Measurements from ENCODE around the gene BIRC5.

DNA sequence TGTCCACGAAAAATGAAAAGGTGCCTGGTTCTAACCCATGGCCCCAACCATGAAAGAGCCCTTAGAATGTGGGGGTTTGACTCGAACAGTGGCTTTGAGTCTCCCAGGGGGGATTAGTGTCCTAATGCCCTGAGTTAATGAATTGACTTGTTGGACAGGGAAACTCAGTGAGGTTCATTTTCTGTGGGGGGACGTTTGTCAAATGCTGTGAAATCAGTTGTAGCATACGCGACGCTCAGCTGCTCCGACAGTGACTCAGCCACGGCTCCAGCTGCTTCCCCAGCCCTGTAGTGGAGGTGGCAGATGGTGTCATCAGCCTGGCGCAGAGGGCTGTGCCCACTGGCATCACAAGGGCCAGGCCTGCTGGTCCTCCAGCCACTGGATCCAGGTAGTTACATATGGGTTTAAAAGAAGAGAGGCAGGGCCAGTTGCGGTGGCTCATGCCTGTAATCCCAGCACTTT is 13.4 kb downstream of the BIRC5 start:
- TF ChIP-seq, protein P1, sequence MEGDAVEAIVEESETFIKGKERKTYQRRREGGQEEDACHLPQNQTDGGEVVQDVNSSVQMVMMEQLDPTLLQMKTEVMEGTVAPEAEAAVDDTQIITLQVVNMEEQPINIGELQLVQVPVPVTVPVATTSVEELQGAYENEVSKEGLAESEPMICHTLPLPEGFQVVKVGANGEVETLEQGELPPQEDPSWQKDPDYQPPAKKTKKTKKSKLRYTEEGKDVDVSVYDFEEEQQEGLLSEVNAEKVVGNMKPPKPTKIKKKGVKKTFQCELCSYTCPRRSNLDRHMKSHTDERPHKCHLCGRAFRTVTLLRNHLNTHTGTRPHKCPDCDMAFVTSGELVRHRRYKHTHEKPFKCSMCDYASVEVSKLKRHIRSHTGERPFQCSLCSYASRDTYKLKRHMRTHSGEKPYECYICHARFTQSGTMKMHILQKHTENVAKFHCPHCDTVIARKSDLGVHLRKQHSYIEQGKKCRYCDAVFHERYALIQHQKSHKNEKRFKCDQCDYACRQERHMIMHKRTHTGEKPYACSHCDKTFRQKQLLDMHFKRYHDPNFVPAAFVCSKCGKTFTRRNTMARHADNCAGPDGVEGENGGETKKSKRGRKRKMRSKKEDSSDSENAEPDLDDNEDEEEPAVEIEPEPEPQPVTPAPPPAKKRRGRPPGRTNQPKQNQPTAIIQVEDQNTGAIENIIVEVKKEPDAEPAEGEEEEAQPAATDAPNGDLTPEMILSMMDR (conservative IDR thresholded peaks at IDR 0.05; ENCODE audit: low read length), result no peak
- TF ChIP-seq EZH2phosphoT487 (IDR thresholded peaks at IDR 0.05; ENCODE audit: borderline replicate concordance), result no peak
